SK-N-MC (cell line): ENCODE results near the gene ALKBH2.

ENCODE experiments used
- DNase-seq: peaks from one replicate; pipeline ENCODE4 v3.0.0-alpha.2; 2011; ENCODE audit warnings: low read depth, low spot score
- H3K27ac ChIP-seq: fragments of 200-600 bp; sonication (generic); 2 replicates; pipeline ENCODE4 v1.5.1; 2016; ENCODE audit warnings: mixed run types
- H3K36me3 ChIP-seq: fragments of 200-600 bp; sonication (generic); 2 replicates; pipeline ENCODE4 v1.6.1; 2017; ENCODE audit warnings: antibody characterized with exemption, low read length, mixed read lengths; ENCODE audit not compliant: insufficient read depth
- H3K4me3 ChIP-seq: fragments of 200-600 bp; sonication (generic); 2 replicates; pipeline ENCODE4 v1.5.1; 2016
- H3K9ac ChIP-seq: fragments of 200-600 bp; sonication (generic); 2 replicates; pipeline ENCODE4 v1.8.0; 2017; ENCODE audit warnings: mixed run types, mixed read lengths; ENCODE audit not compliant: insufficient read length
- H3K9me3 ChIP-seq: fragments of 200-600 bp; sonication (generic); 2 replicates; pipeline ENCODE4 v1.6.1; 2017; ENCODE audit warnings: low read depth, mild to moderate bottlenecking, antibody characterized with exemption, low read length, moderate library complexity, mixed read lengths
- EZH2 ChIP-seq: fragments of 200-600 bp; sonication (generic); IDR thresholded peaks from one replicate; pipeline ENCODE4 v1.6.1; 2017; ENCODE audit warnings: antibody characterized with exemption
- FOXP2 ChIP-seq: optimal IDR thresholded peaks from 2 replicates; pipeline ENCODE3; 2011; ENCODE audit warnings: mild to moderate bottlenecking, moderate library complexity; ENCODE audit not compliant: insufficient read depth; ENCODE audit errors: extremely low read length, control extremely low read depth
- POLR2AphosphoS5 ChIP-seq: IDR thresholded peaks from 2 replicates; pipeline ENCODE4 v1.6.1; 2012; ENCODE audit warnings: mild to moderate bottlenecking, low read depth, low read length, borderline replicate concordance

ALKBH2 gene

DNA sequence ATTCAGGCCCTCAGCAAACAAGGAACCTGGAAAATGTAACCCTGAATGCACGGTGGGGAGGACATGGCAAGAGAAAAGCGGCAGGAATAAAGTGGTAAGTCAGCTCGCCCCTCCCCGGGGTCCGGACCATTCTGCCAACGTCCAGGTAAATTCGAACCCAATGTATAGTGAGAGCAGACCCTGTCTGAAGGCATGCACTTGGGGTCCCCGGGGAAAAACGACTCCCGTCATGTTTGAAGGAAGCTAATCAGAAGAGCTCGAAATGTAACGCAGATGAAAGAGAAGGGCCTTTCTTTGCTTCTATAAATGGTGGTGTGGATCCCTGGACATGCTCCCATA, 23.3 kb upstream of the ALKBH2 start:
- Histone ChIP-seq H3K36me3 (no peaks in the 10 kb centered on the region), H3K9me3 (no peaks in the 10 kb centered on the region), H3K4me3 (peak overlapping the region; percentile 32), H3K27ac (peak overlapping the region; percentile 85), H3K9ac (peak overlapping the region; percentile 35)
- no peak for TF ChIP-seq FOXP2
- TF ChIP-seq EZH2: no peak
- TF ChIP-seq POLR2AphosphoS5: no peak
- DNase-seq: no peak

- Histone ChIP-seq H3K9me3 (no peaks in the 10 kb centered on the region), H3K36me3 (no peaks in the 10 kb centered on the region), H3K27ac (peak within 1 kb of the TSS; percentile 85), H3K4me3 (peak within 1 kb of the TSS; percentile 32), H3K9ac (peak within 1 kb of the TSS; percentile 35)
- TF ChIP-seq FOXP2: no peak
- no peak for TF ChIP-seq POLR2AphosphoS5
- TF ChIP-seq EZH2: no peak
- no peak for DNase-seq
These were observed 22.7 kb upstream of the ALKBH2 start, which contains the start of gene ACACB for GRCh38 chr12:109115758-109116610. Gene ACACB (plus strand): TSS chr12:109116587. CDS start chr12:109139406, 22,819 bp downstream.

GRCh38 chr12:109115404-109115757, 22.1 kb upstream of the ALKBH2 start:
- Histone ChIP-seq H3K9me3 (no peaks in the 10 kb centered on the region), H3K4me3 (peak overlapping the region; percentile 32), H3K36me3 (0 out of 2 replicates have a peak, but pooled peaks cover 1% of the 10 kb centered on the region), H3K9ac (no peak overlapping the region), H3K27ac (peak overlapping the region; percentile 85)
- no peak for DNase-seq
- TF ChIP-seq FOXP2 (no peak), POLR2AphosphoS5 (no peak), EZH2 (no peak)

GRCh38 chr12:109114644-109115043, 21.4 kb upstream of the ALKBH2 start:
- TF ChIP-seq FOXP2: no peak
- TF ChIP-seq EZH2: no peak
- no peak for TF ChIP-seq POLR2AphosphoS5
- no peaks in the 10 kb centered on the region for H3K9me3 ChIP-seq
- H3K9ac ChIP-seq: no peak overlapping the region
- H3K36me3 ChIP-seq: peaks cover 7% of the 10 kb centered on the region; the same call in 1 of the 2 replicates
- no peak overlapping the region for H3K4me3 ChIP-seq
- H3K27ac ChIP-seq: no peak overlapping the region
- DNase-seq: no peak

DNA sequence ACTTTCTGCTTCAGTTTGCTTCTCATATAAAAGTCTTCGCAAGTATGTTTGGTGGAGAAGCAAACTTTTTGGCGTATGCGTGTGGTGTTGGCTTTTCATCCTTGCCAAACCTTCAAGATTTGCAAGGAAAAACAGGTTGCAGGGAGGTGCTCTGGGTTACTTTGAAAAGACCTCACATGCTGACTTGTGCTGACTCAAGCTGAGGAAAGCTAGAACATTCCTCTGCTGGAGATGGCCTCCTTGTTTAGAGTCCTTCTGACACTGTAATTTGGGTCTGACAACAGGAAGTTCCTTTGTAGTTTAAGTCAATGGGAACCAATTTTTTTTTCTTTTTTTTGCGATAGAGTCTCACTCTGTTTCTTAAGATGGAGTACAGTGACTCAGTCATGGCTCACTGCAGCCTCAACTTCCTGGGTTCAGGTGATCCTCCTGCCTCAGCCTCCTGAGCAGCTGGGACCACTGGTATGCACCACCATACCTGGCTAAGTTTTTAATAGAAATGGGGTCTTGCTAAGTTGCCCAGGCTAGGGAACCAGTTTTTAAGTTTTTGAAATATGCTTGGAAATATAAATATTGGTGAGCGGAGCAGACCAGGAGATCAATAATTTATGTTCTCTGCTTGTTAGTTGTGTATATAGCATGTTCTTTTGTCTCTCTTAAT, 20.5 kb upstream of the ALKBH2 start:
- TF ChIP-seq EZH2 (no peak), POLR2AphosphoS5 (no peak), FOXP2 (no peak)
- H3K36me3 ChIP-seq: peaks cover 12% of the 10 kb centered on the region; the same call in 1 of the 2 replicates
- peak overlapping the region; percentile 47 for H3K27ac ChIP-seq
- DNase-seq: no peak
- H3K9me3 ChIP-seq: no peaks in the 10 kb centered on the region
- no peak overlapping the region for H3K9ac ChIP-seq
- H3K4me3 ChIP-seq: peak overlapping the region; percentile 52

- Histone ChIP-seq H3K27ac (peak overlapping the region; percentile 47), H3K9me3 (no peaks in the 10 kb centered on the region), H3K9ac (no peak overlapping the region), H3K4me3 (peak overlapping the region; percentile 52), H3K36me3 (peaks cover 20% of the 10 kb centered on the region)
- no peak for TF ChIP-seq EZH2
- TF ChIP-seq POLR2AphosphoS5: no peak
- TF ChIP-seq FOXP2: no peak
- DNase-seq: no peak
These were observed 19.6 kb upstream of the ALKBH2 start for GRCh38 chr12:109112720-109113465.

DNA sequence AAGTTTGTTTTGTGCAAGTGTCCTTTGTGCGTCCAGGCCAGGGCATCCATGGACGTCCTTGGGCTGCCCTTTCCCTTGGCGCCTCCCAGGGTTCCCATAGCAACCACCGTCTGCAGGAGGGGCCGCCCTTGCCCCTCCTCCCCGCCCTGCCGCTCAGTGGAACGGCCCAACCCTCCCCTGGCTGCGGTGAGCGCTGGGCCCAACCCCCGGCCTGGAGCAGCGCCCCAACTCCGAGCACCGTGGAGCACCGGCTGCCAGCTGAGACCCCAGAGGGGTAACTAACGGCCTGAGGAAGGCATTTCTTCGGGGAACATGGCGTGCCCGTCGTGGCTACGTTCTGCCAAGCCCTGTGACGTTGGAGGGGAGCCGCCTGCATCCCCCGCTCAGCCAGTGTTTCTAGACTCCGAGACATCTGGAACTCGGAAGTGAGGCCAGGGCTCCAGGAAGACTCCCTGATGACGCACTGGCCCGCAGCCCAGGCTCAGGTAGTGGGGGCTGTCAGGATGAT, 17.8 kb upstream of the ALKBH2 start:
- H3K27ac ChIP-seq: peak overlapping the region; percentile 78
- TF ChIP-seq FOXP2 (no peak), POLR2AphosphoS5 (peak; percentile 67; the same call in 1 of the 2 replicates), EZH2 (no peak)
- peak overlapping the region; percentile 85 for H3K4me3 ChIP-seq
- DNase-seq: no peak
- peak overlapping the region; percentile 56 for H3K9ac ChIP-seq
- no peaks in the 10 kb centered on the region for H3K9me3 ChIP-seq
- peaks cover 35% of the 10 kb centered on the region for H3K36me3 ChIP-seq
